Measurements from ENCODE around the gene B3GALT6. TPM values are rescaled to one million over a fixed set of nuclear protein-coding genes. Genes with fewer than 3 reads are reported as not detected.

B3GALT6 gene
- total RNA-seq, 4 donors from 2014 or later = 12.3 to 24.1 (median 15.0) TPM

- no peak for TF ChIP-seq POLR2A (IDR thresholded peaks at IDR 0.05)
- no peak for TF ChIP-seq CTCF (IDR thresholded peaks at IDR 0.05)
- TF ChIP-seq POLR2AphosphoS5 (IDR thresholded peaks at IDR 0.05) = no peak
- TF ChIP-seq EP300 (IDR thresholded peaks at IDR 0.05) = no peak
- H3K4me3 ChIP-seq = no peak overlapping the region
- H3K36me3 ChIP-seq = no peaks in the 10 kb centered on the region
- no peak for ATAC-seq
- no peaks in the 10 kb centered on the region for H3K9me3 ChIP-seq
- H3K4me1 ChIP-seq = no peaks in the 10 kb centered on the region
- peaks cover 27% of the 10 kb centered on the region for H3K27me3 ChIP-seq
- H3K27ac ChIP-seq = no peak overlapping the region
- WGBS, 2 donors (ENCODE audit: low coverage in 1 of 2) = no CpG with 5 or more reads among the region's 21 CpGs
Measured at GRCh38 chr1:1280782-1281481, 48.9 kb downstream of the B3GALT6 start.

GRCh38 chr1:1281533-1282321, 49.7 kb downstream of the B3GALT6 start:
- 60% methylated on average over 2 of the region's 26 CpGs; no CpG with 5 or more reads in 1 of the 2 donors for WGBS, 2 donors (ENCODE audit: low coverage in 1 of 2)
- ATAC-seq = no peak

GRCh38 chr1:1282998-1283397, 51.0 kb downstream of the B3GALT6 start:
- ATAC-seq = no peak
- no peak overlapping the region for H3K27ac ChIP-seq
- no peaks in the 10 kb centered on the region for H3K4me1 ChIP-seq
- TF ChIP-seq EP300 (IDR thresholded peaks at IDR 0.05) (no peak), CTCF (IDR thresholded peaks at IDR 0.05) (no peak), POLR2AphosphoS5 (IDR thresholded peaks at IDR 0.05) (no peak), POLR2A (IDR thresholded peaks at IDR 0.05) (no peak)
- no CpG with 5 or more reads among the region's 14 CpGs for WGBS, 2 donors (ENCODE audit: low coverage in 1 of 2)
- no peaks in the 10 kb centered on the region for H3K9me3 ChIP-seq
- H3K27me3 ChIP-seq = peaks cover 48% of the 10 kb centered on the region
- H3K36me3 ChIP-seq = no peaks in the 10 kb centered on the region
- no peak overlapping the region for H3K4me3 ChIP-seq

More at GRCh38 chr1:1281533-1282321, 49.7 kb downstream of the B3GALT6 start:
- Histone ChIP-seq H3K9me3 (no peaks in the 10 kb centered on the region), H3K27me3 (peaks cover 35% of the 10 kb centered on the region), H3K4me3 (no peak overlapping the region), H3K36me3 (no peaks in the 10 kb centered on the region), H3K27ac (no peak overlapping the region), H3K4me1 (no peaks in the 10 kb centered on the region)
- TF ChIP-seq EP300 (IDR thresholded peaks at IDR 0.05) (no peak), POLR2A (IDR thresholded peaks at IDR 0.05) (no peak), CTCF (IDR thresholded peaks at IDR 0.05) (no peak), POLR2AphosphoS5 (IDR thresholded peaks at IDR 0.05) (no peak)

GRCh38 chr1:1283821-1284220, 51.8 kb downstream of the B3GALT6 start:
- TF ChIP-seq POLR2AphosphoS5 (IDR thresholded peaks at IDR 0.05) = no peak
- TF ChIP-seq CTCF (IDR thresholded peaks at IDR 0.05) = no peak
- no peak for TF ChIP-seq EP300 (IDR thresholded peaks at IDR 0.05)
- no peak for TF ChIP-seq POLR2A (IDR thresholded peaks at IDR 0.05)
- Histone ChIP-seq H3K36me3 (no peaks in the 10 kb centered on the region), H3K4me3 (no peak overlapping the region), H3K27me3 (peaks cover 48% of the 10 kb centered on the region), H3K27ac (no peak overlapping the region), H3K4me1 (no peaks in the 10 kb centered on the region), H3K9me3 (no peaks in the 10 kb centered on the region)
- no CpG with 5 or more reads among the region's 9 CpGs for WGBS, 2 donors (ENCODE audit: low coverage in 1 of 2)
- ATAC-seq = no peak

Other genes with a start within 250 kb of the B3GALT6 start
- gene HES4, start 232.1 kb upstream of the B3GALT6 start, total RNA-seq = 10 to 100 TPM; 33.6 to 77.6 (median 48.4) TPM
- 10 to 100 TPM; 26.9 to 56.2 (median 45.9) TPM for gene ISG15, start 218.7 kb upstream of the B3GALT6 start, total RNA-seq
- gene AGRN, start 212.1 kb upstream of the B3GALT6 start, total RNA-seq = 10 to 100 TPM; 18.0 to 33.6 (median 23.5) TPM
- 1 to 10 TPM in 1 of 4 donors, not detected in 3; 1.1 TPM for gene RNF223, start 157.9 kb upstream of the B3GALT6 start, total RNA-seq
- gene C1orf159, start 116.1 kb upstream of the B3GALT6 start, total RNA-seq = 10 to 100 TPM in 2 of 4 donors, 1 to 10 TPM in 2; 6.3 to 15.3 (median 9.9) TPM
- gene TTLL10, start 58.4 kb upstream of the B3GALT6 start, total RNA-seq = under 1 TPM in 1 of 4 donors, not detected in 3; 0.23 TPM
- gene TNFRSF18, start 25.6 kb upstream of the B3GALT6 start, total RNA-seq = 1 to 10 TPM in 1 of 4 donors, under 1 TPM in 1, not detected in 2; 0.35 to 2.2 TPM
- 1 to 10 TPM in 3 of 4 donors, under 1 TPM in 1; 0.93 to 1.6 (median 1.3) TPM for gene TNFRSF4, start 18.1 kb upstream of the B3GALT6 start, total RNA-seq
- gene SDF4, start 236 bp upstream of the B3GALT6 start, total RNA-seq = 100 to 1,000 TPM in 2 of 4 donors, 10 to 100 TPM in 2; 84.2 to 115 (median 93.9) TPM
- 1 to 10 TPM in 3 of 4 donors, under 1 TPM in 1; 0.96 to 2.8 (median 1.7) TPM for gene C1QTNF12, start 14.5 kb downstream of the B3GALT6 start, total RNA-seq
- gene UBE2J2, start 41.6 kb downstream of the B3GALT6 start, total RNA-seq = 10 to 100 TPM; 28.1 to 47.0 (median 37.9) TPM
- gene SCNN1D, start 48.2 kb downstream of the B3GALT6 start, total RNA-seq = 1 to 10 TPM in 3 of 4 donors, under 1 TPM in 1; 0.94 to 7.9 (median 2.4) TPM
- gene ACAP3, start 75.7 kb downstream of the B3GALT6 start, total RNA-seq = 10 to 100 TPM; 35.6 to 74.7 (median 50.2) TPM
- gene PUSL1, start 76.4 kb downstream of the B3GALT6 start, total RNA-seq = 10 to 100 TPM; 12.5 to 24.2 (median 19.4) TPM
- 100 to 1,000 TPM in 1 of 4 donors, 10 to 100 TPM in 3; 62.0 to 119 (median 96.4) TPM for gene INTS11, start 92.4 kb downstream of the B3GALT6 start, total RNA-seq
- 10 to 100 TPM; 10.4 to 42.7 (median 30.1) TPM for gene CPTP, start 92.6 kb downstream of the B3GALT6 start, total RNA-seq
- under 1 TPM in 3 of 4 donors, not detected in 1; 0.12 to 0.54 (median 0.40) TPM for gene TAS1R3, start 99.0 kb downstream of the B3GALT6 start, total RNA-seq
- 100 to 1,000 TPM in 1 of 4 donors, 10 to 100 TPM in 3; 84.4 to 174 (median 88.9) TPM for gene DVL1, start 117.2 kb downstream of the B3GALT6 start, total RNA-seq
- gene MXRA8, start 126.3 kb downstream of the B3GALT6 start, total RNA-seq = 100 to 1,000 TPM in 1 of 4 donors, 10 to 100 TPM in 3; 69.8 to 105 (median 85.4) TPM
- gene AURKAIP1, start 143.0 kb downstream of the B3GALT6 start, total RNA-seq = 100 to 1,000 TPM; 103 to 138 (median 108) TPM
- gene CCNL2, start 167.1 kb downstream of the B3GALT6 start, total RNA-seq = 100 to 1,000 TPM in 2 of 4 donors, 10 to 100 TPM in 2; 31.6 to 248 (median 127) TPM
- 100 to 1,000 TPM; 121 to 215 (median 159) TPM for gene MRPL20, start 175.1 kb downstream of the B3GALT6 start, total RNA-seq
- 10 to 100 TPM in 2 of 4 donors, 1 to 10 TPM in 2; 8.7 to 16.9 (median 10.3) TPM for gene ANKRD65, start 189.0 kb downstream of the B3GALT6 start, total RNA-seq
- gene VWA1, start 203.5 kb downstream of the B3GALT6 start, total RNA-seq = 100 to 1,000 TPM in 2 of 4 donors, 10 to 100 TPM in 2; 59.8 to 137 (median 96.4) TPM
- 1 to 10 TPM in 1 of 4 donors, under 1 TPM in 2, not detected in 1; 0.47 to 1.1 (median 0.94) TPM for gene ATAD3C, start 217.5 kb downstream of the B3GALT6 start, total RNA-seq
- 10 to 100 TPM in 2 of 4 donors, 1 to 10 TPM in 2; 4.1 to 17.9 (median 12.1) TPM for gene ATAD3B, start 239.5 kb downstream of the B3GALT6 start, total RNA-seq

All from gastroesophageal sphincter (tissue), 4 donors.